GM12864 (cell line): ENCODE measurements around the gene LIMK1.

Experiments
- DNase-seq: peaks from one replicate; pipeline ENCODE4 v3.0.0-alpha.2; 2011; ENCODE audit warnings: low read depth
- H3K4me3 ChIP-seq: 2 replicates; pipeline ENCODE4 v1.5.1; 2011; ENCODE audit warnings: mild to moderate bottlenecking, low read depth, low read length, control low read depth
- TF ChIP-seq, protein P1 (sequence below): IDR thresholded peaks from 2 replicates; pipeline ENCODE4 v1.5.1; 2011; ENCODE audit warnings: low read depth, mild to moderate bottlenecking, moderate library complexity, low read length, control low read depth, inconsistent platforms; ENCODE audit errors: missing control alignments

Gene LIMK1

DNA sequence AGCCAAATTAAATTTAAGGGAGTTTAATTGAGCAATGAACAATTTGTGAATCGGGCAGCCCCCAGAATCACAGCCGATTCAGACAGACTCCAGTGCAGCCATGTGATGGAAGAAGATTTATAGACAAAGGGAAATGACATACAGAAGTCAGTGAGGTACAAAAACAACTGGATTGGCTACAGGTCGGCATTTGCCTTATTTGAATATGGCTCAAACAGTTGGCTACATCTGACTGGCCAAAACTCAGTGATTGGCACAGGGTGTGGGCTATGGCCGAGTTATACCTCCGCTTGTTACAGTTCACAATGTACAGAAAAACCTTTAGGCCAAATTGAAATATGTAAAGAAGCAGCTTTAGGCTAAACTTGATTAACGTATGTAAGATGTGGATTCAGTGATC is 59.8 kb downstream of the LIMK1 start:
- no peak overlapping the region for H3K4me3 ChIP-seq
- TF ChIP-seq, protein P1, sequence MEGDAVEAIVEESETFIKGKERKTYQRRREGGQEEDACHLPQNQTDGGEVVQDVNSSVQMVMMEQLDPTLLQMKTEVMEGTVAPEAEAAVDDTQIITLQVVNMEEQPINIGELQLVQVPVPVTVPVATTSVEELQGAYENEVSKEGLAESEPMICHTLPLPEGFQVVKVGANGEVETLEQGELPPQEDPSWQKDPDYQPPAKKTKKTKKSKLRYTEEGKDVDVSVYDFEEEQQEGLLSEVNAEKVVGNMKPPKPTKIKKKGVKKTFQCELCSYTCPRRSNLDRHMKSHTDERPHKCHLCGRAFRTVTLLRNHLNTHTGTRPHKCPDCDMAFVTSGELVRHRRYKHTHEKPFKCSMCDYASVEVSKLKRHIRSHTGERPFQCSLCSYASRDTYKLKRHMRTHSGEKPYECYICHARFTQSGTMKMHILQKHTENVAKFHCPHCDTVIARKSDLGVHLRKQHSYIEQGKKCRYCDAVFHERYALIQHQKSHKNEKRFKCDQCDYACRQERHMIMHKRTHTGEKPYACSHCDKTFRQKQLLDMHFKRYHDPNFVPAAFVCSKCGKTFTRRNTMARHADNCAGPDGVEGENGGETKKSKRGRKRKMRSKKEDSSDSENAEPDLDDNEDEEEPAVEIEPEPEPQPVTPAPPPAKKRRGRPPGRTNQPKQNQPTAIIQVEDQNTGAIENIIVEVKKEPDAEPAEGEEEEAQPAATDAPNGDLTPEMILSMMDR: no peak
- no peak for DNase-seq

DNA sequence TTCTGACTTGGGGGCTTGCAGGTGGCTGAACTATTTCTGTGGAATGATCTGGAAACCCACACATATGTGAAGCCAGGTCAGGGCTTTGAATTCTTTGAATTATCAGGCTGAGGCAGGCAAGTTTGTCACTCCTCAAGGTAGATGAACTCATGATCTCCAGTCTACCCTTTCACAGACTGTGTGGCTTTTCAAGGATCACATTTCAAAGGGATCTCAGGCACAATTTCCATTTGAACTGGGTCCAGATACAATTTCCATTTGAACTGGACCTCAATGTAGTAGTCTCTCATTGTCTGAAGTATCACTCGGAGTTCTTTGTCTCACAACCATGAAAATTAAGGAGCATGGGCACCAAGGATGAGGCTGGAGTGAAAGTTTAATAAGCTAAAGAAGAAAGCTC is 64.9 kb downstream of the LIMK1 start:
- no peak for DNase-seq
- H3K4me3 ChIP-seq: no peak overlapping the region
- TF ChIP-seq, protein P1: no peak

- H3K4me3 ChIP-seq: no peak overlapping the region
- no peak for DNase-seq
- TF ChIP-seq, protein P1: no peak
Observed at GRCh38 chr7:74149071-74149470, 65.5 kb downstream of the LIMK1 start.

GRCh38 chr7:74149603-74150002 is 66.0 kb downstream of the LIMK1 start:
- TF ChIP-seq, protein P1: no peak
- DNase-seq: no peak
- H3K4me3 ChIP-seq: no peak overlapping the region

- H3K4me3 ChIP-seq: no peak overlapping the region
- TF ChIP-seq, protein P1: no peak
- DNase-seq: no peak
Observed at GRCh38 chr7:74153736-74154135, 70.1 kb downstream of the LIMK1 start.

GRCh38 chr7:74155810-74156395 is 72.3 kb downstream of the LIMK1 start:
- H3K4me3 ChIP-seq: no peak overlapping the region
- TF ChIP-seq, protein P1: no peak
- no peak for DNase-seq

- DNase-seq: no peak
- TF ChIP-seq, protein P1: no peak
- no peak overlapping the region for H3K4me3 ChIP-seq
Observed at GRCh38 chr7:74157605-74158004, 74.0 kb downstream of the LIMK1 start.
